ENCODE results near the gene SH3BGR. TPM values are rescaled to one million over a fixed set of nuclear protein-coding genes. Genes with fewer than 3 reads are reported as not detected.
A peak's percentile ranks its signal among the peaks of the same experiment; 100 is the strongest.
"Not testable (repeated sequence)": the region's sequence is repeated elsewhere in the genome, so short reads cannot be mapped to it uniquely, and the experiment has no call there.

Gene SH3BGR
- total RNA-seq, 1 donor from 2014 or later: 2.3 TPM

DNA sequence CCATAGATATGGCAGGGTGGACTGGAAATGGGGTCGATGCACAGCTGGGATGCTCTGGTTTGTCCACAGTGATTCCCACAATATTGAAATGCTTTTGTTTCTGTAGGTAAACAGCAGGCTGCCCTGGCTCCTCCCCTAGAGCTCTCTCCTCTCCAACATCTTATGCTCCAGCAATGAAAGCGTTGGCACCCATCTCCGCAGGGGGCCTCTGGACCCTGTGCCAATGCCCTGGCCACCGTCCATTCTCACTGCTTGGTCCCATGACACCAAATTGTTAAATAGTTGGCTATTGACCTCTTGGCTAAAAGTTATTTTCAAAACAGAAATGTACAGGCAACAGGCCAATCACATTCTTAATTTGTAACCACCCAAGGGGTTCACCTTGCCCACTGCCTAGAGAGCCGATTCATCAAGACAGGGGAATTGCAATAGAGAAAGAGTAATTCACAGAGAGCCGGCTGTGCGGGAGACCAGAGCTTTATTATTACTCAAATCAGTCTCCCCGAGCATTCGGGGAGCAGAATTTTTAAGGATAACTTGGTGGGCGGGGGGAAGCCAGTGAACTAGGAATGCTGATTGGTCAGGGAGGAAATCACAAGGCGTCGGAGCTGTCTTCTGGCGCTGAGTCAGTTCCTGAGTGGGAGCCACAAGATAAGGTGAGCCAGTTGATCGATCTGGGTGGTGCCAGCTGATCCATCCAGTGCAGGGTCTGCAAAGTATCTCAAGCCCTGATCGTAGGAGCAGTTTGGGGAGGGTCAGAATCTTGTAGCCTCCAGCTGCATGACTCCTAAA lies 84.1 kb downstream of the SH3BGR start:
- Mint-ChIP-seq H3K4me3 (no peak overlapping the region), H3K27me3 (ENCODE audit: low read depth) (no peaks in the 10 kb centered on the region), H3K9me3 (peaks cover 4% of the 10 kb centered on the region), H3K36me3 (ENCODE audit: low read depth) (peaks cover 3% of the 10 kb centered on the region), H3K4me1 (peaks cover 26% of the 10 kb centered on the region), H3K27ac (ENCODE audit: unreplicated experiment) (no peak overlapping the region)
- no peak for DNase-seq (ENCODE audit: low read depth, low spot score)
- TF ChIP-seq, protein P1, sequence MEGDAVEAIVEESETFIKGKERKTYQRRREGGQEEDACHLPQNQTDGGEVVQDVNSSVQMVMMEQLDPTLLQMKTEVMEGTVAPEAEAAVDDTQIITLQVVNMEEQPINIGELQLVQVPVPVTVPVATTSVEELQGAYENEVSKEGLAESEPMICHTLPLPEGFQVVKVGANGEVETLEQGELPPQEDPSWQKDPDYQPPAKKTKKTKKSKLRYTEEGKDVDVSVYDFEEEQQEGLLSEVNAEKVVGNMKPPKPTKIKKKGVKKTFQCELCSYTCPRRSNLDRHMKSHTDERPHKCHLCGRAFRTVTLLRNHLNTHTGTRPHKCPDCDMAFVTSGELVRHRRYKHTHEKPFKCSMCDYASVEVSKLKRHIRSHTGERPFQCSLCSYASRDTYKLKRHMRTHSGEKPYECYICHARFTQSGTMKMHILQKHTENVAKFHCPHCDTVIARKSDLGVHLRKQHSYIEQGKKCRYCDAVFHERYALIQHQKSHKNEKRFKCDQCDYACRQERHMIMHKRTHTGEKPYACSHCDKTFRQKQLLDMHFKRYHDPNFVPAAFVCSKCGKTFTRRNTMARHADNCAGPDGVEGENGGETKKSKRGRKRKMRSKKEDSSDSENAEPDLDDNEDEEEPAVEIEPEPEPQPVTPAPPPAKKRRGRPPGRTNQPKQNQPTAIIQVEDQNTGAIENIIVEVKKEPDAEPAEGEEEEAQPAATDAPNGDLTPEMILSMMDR (conservative IDR thresholded peaks at IDR 0.05): no peak

DNA sequence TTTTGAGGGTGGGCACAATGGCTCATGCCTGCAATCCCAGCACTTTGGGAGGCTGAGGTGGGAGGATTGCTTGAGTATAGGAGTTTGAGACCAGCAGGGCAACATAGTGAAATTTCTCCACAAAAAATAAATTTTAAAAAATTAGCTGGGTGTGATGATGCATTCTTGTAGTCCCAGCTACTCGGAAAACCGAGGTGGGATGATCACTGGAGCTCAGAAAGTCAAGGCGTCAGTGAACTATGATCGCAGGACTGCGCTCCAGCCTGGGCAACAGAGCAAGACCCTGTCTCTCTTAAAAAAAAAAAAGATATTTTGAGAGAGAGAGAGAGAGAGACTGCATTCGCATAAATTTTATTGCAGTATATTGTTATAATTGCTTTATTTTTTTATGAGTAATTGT lies 85.1 kb downstream of the SH3BGR start:
- Mint-ChIP-seq H3K4me3 (no peak overlapping the region), H3K27ac (ENCODE audit: unreplicated experiment) (no peak overlapping the region), H3K36me3 (ENCODE audit: low read depth) (peaks cover 7% of the 10 kb centered on the region), H3K9me3 (peaks cover 8% of the 10 kb centered on the region), H3K4me1 (peaks cover 16% of the 10 kb centered on the region), H3K27me3 (ENCODE audit: low read depth) (no peaks in the 10 kb centered on the region)
- TF ChIP-seq, protein P1 (conservative IDR thresholded peaks at IDR 0.05): no peak
- no peak for DNase-seq (ENCODE audit: low read depth, low spot score)

DNA sequence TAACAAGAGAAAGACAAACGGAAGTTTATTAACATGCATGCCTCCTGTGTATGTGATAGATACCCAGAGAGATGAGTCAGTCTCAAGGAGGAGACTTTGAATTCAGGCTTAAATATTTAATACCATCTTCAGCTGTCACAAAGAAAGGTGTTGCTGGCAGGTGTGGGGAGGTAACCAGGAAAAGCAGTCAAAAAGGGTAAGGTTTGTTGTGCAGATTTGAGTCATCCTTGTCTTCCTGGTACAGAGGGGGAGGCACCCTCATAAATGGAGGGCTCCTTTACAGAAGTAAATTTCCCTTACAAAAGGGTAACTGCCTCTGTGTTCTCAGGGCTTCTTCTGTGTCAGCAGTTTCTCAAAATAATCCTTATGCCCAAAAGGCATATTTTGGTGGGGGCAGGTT lies 85.8 kb downstream of the SH3BGR start:
- Mint-ChIP-seq H3K4me3 (no peak overlapping the region), H3K36me3 (ENCODE audit: low read depth) (peaks cover 7% of the 10 kb centered on the region), H3K9me3 (peaks cover 8% of the 10 kb centered on the region), H3K4me1 (peaks cover 19% of the 10 kb centered on the region), H3K27me3 (ENCODE audit: low read depth) (no peaks in the 10 kb centered on the region), H3K27ac (ENCODE audit: unreplicated experiment) (peak overlapping the region; percentile 4)
- TF ChIP-seq, protein P1 (conservative IDR thresholded peaks at IDR 0.05): no peak
- no peak for DNase-seq (ENCODE audit: low read depth, low spot score)

DNA sequence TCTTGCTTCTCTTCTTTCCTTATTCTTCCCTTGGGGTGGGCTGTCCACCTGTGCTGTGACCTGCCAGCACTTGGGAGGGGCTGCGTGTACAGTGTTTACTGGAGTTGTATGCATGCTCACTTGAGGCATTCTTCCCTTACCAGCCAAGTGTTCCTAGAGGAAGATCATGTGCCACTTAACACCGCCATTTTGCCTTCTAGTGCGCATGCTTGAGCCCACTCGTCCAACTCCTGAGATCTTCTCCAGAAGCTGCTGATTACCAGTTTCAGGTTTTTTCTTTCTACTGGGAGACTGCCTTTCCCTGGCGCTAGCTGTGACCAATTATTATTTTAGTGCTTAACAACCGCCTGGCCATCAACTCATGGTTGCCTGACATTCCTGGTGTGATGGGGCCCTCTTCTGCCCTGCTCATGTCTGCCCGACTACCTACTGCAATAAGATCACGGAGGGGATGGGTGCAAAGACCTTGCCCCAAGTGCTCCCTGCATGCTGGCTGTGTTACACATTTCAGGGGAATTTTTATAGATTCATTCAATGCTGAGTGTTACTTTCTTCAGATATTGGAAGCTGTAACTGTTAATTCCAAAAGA lies 86.8 kb downstream of the SH3BGR start:
- Mint-ChIP-seq H3K4me1 (peaks cover 16% of the 10 kb centered on the region), H3K9me3 (peaks cover 8% of the 10 kb centered on the region), H3K27me3 (ENCODE audit: low read depth) (no peaks in the 10 kb centered on the region), H3K27ac (ENCODE audit: unreplicated experiment) (no peak overlapping the region), H3K4me3 (no peak overlapping the region), H3K36me3 (ENCODE audit: low read depth) (peaks cover 7% of the 10 kb centered on the region)
- TF ChIP-seq, protein P1 (conservative IDR thresholded peaks at IDR 0.05): no peak
- DNase-seq (ENCODE audit: low read depth, low spot score): no peak

DNA sequence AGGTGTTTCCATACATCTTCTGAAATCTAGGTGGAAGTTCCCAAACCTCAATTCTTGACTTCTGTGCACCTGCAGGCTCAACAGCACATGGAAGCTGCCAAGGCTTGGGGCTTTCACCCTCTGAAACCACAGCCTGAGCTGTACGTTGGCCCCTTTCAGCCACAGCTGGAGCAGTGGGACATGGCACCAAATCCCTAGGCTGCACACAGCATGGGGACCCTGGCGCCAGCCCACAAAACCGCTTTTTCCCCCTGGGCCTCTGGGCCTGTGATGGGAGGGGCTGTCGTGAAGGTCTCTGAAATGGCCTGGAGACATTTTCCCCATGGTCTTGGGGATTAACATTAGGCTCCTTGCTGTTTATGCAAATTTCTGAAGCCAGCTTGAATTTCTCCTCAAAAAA lies 88.6 kb downstream of the SH3BGR start:
- not testable (repeated sequence) for H3K27me3 Mint-ChIP-seq (ENCODE audit: low read depth); H3K9me3 Mint-ChIP-seq; H3K36me3 Mint-ChIP-seq (ENCODE audit: low read depth); H3K27ac Mint-ChIP-seq (ENCODE audit: unreplicated experiment); DNase-seq (ENCODE audit: low read depth, low spot score); H3K4me3 Mint-ChIP-seq
- peaks cover 16% of the 10 kb centered on the region for H3K4me1 Mint-ChIP-seq

DNA sequence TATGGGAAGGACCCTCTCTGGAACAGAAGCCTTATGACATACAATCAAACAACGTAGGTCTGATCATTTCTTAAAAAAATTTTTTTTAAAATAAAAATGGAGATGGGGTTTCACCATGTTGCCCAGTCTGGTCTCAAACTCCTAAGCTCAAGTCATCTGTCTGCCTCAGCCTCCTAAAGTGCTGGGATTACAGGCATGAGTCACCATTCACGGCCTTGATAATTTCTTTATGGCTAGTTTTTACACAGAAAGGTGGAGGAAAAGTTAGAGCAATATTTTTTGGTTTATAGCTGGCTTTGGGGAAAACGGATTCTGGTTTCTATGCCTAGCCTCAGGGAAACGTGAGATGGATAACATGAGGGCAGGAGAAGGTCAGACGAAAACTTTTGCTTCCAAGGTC lies 91.0 kb downstream of the SH3BGR start:
- H3K4me3 Mint-ChIP-seq: no peak overlapping the region
- peaks cover 8% of the 10 kb centered on the region for H3K9me3 Mint-ChIP-seq
- TF ChIP-seq, protein P1 (conservative IDR thresholded peaks at IDR 0.05): no peak
- peaks cover 7% of the 10 kb centered on the region for H3K36me3 Mint-ChIP-seq (ENCODE audit: low read depth)
- no peak for DNase-seq (ENCODE audit: low read depth, low spot score)
- peaks cover 10% of the 10 kb centered on the region for H3K4me1 Mint-ChIP-seq
- H3K27ac Mint-ChIP-seq (ENCODE audit: unreplicated experiment): no peak overlapping the region
- no peaks in the 10 kb centered on the region for H3K27me3 Mint-ChIP-seq (ENCODE audit: low read depth)
